Measurements from ENCODE around the gene IGSF5.
A peak's percentile ranks its signal among the peaks of the same experiment; 100 is the strongest.
"Not testable (repeated sequence)": the region's sequence is repeated elsewhere in the genome, so short reads cannot be mapped to it uniquely, and the experiment has no call there.

Gene IGSF5

DNA sequence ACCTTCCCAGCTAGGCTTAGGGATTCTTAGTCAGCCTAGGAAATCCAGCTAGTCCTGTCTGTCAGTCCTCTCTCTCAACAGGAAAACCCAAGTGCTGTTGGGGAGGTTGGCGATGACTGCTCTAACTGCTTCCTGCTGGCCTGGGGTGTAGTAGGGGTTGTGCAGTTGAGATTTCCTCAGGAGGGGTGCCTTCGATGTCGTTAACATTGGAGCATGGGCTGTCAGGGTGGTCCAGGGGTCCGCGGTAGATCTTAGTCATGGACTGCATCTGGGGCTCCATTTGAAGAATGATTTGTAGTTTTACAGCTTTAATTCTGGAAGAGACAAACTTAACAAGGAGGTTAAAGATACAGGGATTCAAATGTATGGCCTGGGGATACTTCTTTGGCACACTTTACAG, 5.5 kb upstream of the IGSF5 start:
- not testable (repeated sequence) for DNase-seq (ENCODE audit: low spot score)

DNA sequence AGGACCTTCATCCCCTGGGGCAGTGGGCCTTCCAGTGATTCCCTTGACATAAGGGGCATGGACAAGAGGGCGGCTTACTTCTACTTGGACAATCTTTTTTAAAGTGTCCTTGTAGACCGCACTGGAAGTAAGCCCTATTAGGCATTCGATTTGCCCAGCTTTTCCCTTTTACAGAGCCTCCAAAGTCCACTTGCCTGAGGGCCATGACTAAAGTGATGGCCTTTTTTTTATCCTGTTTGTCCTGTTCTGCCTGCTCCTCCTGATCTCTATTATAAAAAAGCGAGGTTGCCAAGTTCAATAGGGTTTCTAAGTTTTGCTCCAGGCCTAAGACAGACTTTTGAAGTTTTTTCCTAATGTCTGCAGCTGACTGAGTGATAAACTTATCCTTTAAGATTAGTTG, 2.4 kb upstream of the IGSF5 start:
- DNase-seq (ENCODE audit: low spot score), result not testable (repeated sequence)

DNA sequence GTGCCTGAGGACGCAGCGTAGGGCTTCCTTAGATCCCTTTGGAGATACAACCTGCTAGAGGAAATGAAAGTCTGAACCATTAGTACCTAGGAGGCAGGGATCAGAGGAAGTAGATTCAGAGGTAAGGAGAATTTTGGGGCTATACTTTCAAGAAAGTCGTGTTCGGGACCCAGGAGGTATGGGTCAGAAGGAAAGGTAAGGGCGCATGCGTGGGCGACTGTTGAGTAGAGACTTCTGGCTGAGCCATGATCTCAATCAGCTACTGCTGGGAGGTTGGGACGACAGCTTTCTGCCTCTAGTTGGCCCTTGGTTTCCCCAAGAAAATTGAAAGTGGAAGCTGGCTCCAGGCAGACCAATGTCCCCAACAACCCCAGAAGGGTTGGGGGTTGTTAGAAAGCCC, 349 bp downstream of the IGSF5 start:
- DNase-seq (ENCODE audit: low spot score), result not testable (repeated sequence)

DNA sequence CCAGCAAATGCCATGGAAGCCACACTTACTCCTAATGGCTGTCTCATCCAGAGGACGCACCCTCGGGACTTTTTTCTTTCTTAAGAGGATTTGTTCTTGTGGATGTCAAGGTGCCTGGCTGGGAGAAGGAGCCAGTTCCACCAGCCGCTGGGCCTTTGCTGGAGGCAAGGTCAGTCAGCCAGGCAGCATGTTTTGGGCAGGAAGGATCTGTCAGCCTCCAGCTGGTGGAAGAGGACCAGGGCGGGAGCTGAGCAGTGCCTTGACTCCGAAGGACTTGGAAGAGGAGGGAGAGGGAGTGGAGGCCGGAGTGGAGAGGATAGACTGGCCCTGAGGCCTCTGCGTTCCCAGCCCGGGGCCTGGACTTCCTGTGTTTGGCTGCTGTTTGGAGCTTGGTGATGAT, 5.7 kb downstream of the IGSF5 start:
- DNase-seq (ENCODE audit: low spot score), result no peak

DNA sequence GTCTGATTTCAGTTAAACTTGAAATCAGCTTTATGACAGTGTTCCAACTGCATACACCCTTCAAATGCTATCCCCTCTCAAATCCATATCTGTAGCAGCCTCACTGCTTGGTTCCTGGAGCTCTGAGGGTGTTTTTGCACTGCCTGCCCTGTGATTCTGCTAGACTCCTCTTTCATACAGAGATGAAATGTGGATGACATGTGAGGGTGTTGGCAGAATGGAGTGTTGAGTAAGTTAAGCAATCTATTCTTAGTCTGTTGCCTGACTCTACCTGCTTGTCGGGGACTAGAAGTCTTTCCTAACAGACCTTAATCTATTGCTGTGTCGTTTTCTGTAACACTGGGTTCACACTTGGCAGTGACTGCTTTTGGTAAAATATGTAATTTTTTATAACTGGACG, 9.8 kb downstream of the IGSF5 start:
- no peak for DNase-seq (ENCODE audit: low spot score)

DNA sequence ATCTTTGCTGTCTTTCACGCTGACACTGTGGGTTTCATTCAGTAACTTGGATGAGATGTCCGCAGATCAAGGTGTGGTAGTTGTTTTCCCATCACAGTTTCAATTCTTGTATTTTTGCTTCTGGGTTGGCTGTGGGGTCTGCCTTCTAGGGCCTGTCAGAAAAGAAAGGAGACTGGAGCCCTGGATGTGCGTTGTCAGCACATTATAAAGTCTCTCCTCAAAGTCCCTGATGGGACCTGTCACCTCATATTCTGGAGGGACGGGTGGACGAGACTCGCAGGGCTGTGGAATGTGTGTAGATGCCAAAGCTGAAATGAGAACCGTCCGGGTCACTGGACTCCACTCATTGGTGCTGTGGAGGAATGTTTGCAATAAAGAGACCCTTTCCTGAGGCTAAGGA, 11.3 kb downstream of the IGSF5 start:
- DNase-seq (ENCODE audit: low spot score), result no peak

DNA sequence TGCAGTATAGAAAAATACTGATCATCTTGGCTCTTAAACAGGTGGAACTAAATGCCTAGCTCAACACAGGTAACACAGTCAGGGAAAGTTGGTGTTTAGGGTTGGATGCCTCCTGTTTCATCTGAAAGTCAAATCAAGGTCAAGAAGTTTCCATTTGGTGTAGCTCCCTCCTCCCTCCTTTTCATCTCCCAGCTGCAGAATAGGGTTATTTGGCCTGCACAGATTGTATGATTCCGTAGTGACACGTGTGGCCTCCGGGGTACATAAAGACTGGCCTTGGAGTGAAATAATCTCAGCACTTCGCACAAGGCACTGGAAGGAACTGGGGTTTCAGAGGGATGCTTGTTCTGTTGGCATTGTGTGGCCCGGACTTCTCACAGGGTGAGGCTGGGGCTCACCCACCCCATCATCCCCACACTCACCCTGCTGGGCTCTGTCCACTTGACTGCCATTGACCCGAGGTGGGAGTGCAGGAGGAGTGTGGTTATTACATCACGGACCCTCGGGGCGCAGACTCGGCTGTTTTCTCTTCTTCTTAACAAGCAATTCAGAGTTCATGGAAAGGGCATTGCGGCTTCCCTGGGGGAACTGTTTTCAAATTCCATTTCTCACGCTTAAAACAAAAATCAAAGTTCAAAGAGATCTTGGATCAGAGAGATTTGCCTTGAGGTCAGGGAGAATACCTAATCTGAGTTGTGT, 18.4 kb downstream of the IGSF5 start:
- no peak for DNase-seq (ENCODE audit: low spot score)

DNA sequence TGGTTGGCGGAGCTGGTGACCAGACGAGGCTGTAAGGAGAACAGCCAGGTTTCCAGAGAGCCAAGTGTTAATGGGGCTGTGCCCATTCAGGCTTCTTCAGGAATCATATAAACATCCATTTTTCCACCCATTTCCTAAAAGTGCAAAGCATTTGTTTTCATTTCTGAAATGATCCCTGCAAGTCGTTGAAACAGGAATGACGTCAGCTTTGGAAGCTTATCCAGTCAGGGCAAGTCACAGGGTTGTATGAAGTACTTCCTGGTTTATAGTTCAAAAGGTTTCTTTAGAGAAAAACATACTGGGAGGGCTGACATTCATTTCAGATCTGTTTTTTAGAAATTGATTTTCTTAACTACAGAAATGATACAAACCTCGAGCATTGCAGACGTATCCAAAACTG, 29.2 kb downstream of the IGSF5 start:
- DNase-seq (ENCODE audit: low spot score), result no peak

DNA sequence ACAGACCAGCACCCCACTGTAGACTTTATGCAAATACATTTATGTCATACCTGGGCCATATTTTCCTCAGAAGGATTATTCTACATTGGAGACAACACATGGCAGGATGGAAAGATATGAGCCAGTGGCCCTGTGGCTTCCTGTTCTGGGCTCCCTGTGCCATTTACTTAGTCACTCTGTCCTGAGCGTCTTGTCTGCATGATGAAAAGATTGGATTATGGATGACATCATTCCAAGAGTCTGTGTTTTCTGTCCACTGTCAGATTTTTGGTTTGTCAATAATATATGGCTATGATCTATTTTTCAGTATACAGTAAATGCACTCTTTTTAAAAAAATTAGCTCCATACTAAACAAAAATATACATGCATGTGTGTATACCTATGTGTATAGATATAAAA, 30.8 kb downstream of the IGSF5 start:
- no peak for DNase-seq (ENCODE audit: low spot score)

DNA sequence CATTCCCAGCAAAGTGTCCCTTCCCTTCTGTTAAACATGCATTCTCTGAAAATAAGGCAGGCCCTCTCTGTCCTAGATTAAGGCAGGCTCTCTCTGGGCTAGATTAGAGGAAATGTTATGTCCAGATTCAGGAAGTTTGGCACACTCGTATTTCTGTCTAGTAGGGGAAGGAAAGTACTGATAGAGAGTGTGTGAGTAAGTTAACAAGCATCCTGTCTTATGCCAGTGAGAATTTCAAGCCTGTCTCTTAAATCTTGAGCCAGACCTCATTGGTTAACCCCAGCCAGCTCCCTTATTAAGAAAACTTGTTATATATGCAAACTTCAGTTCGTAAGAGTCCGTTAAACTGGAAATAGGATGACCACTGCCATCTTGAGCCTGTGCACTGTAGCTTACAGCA, 31.6 kb downstream of the IGSF5 start:
- DNase-seq (ENCODE audit: low spot score), result no peak

DNA sequence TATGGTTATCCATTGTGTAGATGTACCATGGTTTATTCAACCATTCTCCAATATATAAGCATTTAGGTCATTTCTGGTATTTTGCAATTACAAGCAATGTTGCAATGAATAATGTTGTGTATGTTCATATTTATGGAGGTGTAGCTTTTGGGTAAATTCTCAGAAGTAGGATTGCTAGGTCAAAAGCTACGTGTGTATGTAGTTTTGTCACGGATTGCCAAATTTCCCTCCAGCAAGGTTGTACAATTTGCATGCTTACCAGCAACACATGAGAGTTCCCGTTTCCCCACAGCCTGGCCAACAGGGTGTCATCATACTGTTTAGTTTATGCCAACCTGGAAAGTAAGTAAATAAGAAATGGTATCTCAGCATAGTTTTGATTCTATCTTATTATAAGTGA, 36.3 kb downstream of the IGSF5 start:
- no peak for DNase-seq (ENCODE audit: low spot score)

DNA sequence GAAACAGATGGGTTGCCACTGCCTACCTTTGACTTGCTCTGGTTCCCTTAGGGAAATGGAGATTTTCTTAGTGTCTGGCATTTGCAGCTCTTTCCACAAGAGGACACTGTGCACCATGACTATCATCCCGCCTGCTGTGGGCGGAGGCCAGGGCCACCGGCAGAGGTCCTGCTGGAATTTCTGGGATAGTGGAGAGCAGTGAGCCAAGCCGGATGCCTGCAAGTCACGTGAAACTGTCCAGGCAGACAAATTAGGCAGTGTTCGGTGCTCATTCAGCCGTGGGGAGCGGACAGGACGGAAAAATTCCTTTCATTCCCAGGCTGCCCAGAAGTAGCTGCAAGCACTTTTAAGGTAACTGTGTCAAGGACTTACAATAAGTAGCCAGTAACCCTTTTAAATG, 43.4 kb downstream of the IGSF5 start:
- peak; percentile 48 for DNase-seq (ENCODE audit: low spot score)

DNA sequence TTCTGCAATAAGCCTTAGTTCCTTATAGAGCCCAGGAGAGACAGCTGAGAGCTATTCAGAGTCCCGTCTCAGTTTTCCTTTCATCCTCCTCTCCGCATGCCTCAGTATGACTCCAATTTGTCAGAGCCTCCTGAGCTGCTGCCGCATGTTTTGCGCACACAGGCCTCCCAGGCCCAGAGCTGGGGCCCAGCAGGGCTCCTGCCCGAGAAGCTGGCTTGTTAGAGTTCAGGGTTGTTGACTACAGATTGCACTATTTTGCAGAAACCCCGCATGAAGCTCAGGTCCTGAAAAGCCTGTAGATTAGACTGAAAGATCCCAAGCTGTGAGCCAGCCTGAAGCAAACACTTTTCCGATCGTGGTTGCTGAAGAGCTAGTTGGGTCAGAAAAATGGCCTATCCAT, 51.5 kb downstream of the IGSF5 start:
- no peak for DNase-seq (ENCODE audit: low spot score)

DNA sequence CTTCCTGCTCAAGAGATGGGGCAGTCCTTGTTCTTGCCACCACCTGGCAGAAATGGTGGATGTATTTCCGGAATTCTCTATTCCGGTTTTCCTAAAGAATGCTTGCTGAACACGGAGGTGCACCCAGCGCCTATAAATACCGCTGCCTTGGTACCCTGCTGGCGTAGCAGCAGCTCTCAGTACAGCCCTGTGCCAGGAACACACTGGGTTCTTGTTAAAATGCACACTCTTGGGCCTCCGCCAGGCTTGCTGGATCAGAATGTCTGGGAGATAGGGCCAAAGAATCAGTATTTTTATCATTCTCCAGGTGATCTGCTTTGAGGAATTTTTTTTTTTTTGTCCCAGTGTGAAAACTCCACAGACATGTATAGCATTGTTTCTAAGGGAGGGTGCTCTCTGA, 54.2 kb downstream of the IGSF5 start:
- no peak for DNase-seq (ENCODE audit: low spot score)

DNA sequence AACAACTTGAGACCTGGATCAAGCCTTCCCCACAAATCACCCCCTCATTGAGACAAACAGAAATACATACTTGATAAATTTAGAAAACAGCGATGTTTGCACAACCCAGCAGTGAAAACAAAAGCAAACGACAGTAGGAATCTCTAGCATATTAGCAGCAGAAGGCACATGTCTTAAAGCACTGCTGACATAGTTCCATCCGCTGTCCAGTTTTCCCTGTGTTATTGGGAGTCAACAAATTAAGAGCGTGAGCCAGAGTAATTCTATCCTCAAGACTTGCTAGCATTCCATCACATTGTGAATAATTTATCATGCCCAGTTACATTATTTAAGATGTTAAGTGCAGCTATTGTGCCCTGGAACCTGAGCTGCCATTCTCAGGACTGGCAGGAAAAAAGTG, 55.3 kb downstream of the IGSF5 start:
- DNase-seq (ENCODE audit: low spot score), result no peak

DNA sequence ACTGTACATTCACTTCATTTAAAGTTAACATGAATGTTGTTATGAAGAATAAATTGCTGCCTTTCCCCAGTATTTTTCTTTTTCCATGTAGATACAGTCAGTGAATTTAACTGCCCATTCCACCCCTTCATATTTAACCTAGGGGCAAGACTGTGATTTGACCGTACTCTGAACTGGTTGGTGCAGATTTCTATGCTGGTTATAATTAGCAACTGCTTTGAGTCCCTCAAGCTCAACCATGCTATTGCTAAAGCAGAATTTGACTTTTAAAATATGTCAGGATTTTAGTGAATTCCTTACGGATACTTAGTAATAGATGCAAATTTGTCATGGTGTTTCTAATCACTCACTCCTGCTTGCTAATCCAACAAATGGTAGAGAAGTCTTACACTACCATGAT, 57.2 kb downstream of the IGSF5 start:
- DNase-seq (ENCODE audit: low spot score), result no peak

DNA sequence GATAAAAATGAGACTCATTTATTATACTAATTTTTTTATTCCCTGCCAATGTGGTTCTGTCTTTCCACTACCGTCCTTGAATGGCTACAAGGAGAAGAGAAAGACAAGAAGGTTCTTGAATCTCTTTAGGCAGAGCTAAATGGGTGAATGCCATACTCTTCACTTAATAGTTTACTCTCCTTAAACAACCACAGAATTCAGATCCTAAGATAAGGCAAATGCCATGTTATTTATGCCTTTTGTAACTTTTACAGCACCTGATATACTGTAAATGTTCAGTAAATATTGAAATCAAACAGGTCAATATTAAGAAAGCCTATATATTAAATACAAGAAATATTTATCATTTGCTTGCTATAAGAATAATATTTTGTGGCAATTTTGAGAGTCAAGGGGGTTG, 58.4 kb downstream of the IGSF5 start:
- DNase-seq (ENCODE audit: low spot score), result no peak

DNA sequence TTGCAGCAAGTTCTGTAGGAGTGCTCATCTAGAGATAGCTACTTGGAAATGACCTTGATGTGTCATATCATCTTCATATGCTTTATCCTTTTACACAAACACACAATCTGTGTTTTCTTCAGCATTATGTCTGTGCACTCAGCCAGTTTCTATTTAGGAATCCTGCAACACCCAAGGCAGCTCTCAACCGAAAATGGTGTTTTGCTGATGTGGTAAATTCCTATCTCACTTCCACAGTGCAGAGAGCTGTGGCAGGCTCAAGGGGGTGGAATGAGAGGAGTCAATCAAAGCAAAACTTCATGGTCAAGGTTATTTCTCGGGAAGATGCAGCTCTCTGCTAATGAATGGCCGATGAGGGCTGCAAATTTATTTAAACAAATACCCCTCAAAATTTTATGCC, 59.3 kb downstream of the IGSF5 start:
- DNase-seq (ENCODE audit: low spot score), result no peak

DNA sequence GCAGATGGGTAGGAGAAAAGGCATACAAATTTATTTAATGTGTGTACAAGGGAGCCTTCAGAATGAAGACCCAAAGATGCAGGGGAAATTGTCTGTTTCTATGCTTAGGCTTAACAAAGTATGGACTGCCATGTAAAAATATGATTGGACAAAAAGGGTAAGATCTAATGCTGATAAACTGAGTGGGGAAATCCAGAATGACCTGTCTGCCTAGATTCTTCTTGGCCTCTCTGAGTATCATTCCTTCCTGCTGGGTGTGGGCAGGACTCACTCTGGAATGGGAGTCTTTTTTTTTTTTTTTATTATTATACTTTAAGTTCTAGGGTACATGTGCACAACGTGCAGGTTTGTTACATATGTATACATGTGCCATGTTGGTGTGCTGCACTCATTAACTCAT, 61.0 kb downstream of the IGSF5 start:
- no peak for DNase-seq (ENCODE audit: low spot score)

DNA sequence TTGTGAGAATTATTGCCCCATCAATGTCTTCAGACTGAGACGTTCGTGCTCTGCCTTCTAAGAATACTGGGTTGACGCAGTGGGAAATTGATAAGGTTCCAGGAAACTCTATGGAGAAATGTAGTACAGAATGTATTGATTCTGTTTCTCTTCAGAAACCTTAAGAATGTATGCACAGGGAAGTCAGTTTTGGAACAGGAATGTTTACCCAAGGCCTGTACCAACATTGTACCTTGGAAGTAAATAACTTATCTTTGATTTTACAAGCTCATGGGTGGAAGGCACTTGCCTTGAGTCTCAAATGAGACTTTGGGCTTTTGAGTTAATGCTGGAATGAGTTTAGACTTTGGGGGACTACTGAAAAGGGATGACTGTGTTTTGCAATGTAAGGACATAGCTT, 62.8 kb downstream of the IGSF5 start:
- DNase-seq (ENCODE audit: low spot score), result no peak

DNA sequence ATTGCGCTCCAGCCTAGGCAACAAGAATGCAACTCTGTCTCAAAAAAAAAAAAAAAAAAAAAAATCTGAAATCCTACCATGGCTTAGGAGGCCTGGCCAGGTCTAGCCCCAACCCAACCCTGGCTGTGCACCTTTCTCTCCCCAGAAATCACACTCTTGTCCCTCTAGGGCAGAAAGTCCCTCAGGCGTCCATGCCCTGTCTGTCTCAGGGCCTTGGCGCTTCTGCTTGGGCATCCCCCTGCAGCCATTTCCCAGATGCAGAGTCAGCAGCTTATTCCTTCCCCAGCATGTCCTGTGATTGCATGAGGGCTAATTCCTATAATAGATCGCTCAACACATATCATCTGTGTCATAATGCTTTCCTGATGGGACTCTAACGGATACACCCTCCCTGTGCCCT, 65.0 kb downstream of the IGSF5 start:
- DNase-seq (ENCODE audit: low spot score), result no peak

DNA sequence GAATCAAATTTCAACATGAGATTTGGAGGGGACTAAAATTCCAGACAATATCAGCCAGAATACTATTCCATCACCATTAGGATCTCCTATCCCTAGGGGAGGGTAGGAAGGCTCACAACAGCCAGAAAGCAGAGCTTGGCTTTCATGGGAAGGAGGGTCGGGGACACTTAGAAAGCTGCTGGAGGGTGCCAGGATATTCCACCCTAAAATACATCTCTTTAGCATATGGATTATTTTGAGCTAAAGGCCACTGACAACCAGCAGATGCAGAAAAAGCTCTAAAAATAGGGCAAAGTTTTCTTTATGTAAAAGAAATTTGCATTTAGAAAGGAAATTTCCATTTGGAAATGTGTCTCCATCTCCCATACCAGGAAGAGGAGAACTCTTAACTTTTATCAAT, 68.0 kb downstream of the IGSF5 start:
- no peak for DNase-seq (ENCODE audit: low spot score)

DNA sequence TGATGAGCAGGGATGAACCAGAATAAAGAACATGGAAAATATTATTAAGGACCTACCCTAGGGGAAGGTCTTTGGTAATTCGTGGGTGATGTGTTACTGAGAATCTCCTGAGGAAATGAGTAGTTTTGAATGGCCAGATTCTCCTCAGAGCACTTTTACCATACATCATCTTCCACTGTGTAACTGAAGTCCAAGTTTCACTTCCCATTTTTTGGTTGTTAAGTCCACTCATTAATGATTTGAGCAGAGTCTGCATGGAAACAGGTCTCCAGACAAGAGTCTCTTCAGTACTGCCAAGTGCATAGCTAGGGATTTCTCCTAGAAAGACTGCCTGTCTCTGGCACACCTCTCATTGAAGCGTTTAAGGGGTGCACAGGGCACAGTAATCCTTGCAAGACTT, 73.6 kb downstream of the IGSF5 start:
- DNase-seq (ENCODE audit: low spot score), result no peak

DNA sequence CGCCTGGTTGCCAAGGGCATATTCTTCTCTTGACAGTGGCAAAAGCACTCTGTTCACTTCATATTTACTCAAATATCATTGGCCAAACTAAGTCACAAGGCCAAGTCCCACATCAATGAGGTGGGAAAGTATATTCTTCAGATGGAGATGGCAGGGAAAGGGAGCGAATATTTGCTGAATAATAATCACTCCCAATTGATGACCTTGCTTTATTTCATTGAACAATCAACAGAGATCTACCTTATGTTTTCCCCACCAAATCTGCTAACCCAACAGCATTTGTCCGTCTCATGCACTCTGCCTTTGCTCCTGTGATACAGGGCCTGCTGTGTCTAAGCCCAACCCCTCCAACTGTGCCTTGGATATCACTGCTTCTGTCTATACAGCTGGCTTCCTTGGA, 77.1 kb downstream of the IGSF5 start:
- DNase-seq (ENCODE audit: low spot score), result no peak

DNA sequence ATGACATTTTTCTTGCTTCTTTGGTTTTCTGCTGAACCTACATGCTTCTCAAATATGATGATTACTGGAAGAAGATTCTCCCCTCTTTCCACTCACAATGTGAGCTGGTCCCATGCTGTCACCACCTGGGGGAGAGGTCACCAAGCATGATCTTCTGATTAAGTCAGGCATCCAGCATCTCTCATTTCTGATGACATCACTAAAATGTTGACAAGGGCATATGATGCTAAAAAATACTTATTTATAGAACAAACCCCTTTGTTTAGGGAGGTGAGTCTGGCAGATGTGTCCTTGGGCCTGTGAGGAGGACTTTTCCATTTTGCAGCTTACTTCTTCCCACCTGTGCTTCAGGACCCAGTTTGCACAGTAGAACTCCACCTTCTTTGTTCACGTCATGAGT, 80.3 kb downstream of the IGSF5 start:
- no peak for DNase-seq (ENCODE audit: low spot score)
